Stimulated activated CD4-positive, alpha-beta T cell treated with anti-CD3 and anti-CD28 coated beads, Interleukin-1b, Interleukin-23, amount 100 ng/mL, for 1 hour (primary cell): Measurements from ENCODE around the gene INTS11.
"Not testable (repeated sequence)": the region's sequence is repeated elsewhere in the genome, so short reads cannot be mapped to it uniquely, and the experiment has no call there.

ENCODE experiments used
- DNase-seq, 2 donors: peaks; one replicate each; pipeline ENCODE4 v3.0.0-alpha.2; 2020; ENCODE audit warnings: low read depth in 2 of 2

Gene INTS11

DNA sequence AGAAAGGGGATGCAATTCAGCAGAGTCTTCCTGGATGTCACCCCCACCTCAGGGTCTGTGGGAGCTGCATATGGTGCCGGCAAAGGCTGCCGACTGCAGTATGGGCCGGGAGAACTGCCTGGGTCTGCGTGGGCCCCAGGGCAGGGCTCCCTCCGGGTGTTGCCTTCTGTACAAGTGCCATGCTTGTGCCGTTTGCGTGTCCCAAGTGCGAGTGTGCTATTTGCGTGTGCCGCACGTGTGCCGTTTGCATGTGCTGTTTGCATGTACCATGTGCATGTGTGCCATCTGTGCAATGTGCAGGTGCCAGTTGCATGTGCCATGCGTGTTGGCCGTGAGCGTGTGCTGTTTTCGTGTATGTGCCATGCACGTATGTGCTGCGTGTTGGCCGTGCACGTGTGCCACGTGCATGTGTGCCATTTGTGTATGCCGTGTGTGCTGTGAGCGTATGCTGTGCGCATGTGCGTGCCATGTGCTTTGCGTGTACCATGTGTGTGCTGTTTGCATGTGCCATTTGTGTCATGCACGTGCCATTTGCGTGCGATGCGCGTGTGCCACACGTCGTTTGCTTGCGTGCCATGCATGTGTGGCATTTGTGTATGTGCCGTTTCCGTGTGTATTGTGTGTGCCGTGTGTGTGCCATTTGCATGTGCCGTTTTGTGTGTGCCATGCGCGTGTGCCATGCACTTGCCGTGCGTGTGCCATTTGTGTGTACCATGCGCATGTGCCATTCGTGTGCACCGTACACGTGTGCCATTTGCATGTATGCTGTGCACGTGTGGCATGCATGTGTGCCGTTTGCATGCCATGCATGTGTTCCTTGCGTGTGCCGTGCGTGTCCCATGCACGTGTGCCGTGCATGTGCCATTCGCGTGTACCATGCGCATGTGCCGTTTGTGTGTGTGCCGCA is 5.1 kb upstream of the INTS11 start:
- no peak for DNase-seq

DNA sequence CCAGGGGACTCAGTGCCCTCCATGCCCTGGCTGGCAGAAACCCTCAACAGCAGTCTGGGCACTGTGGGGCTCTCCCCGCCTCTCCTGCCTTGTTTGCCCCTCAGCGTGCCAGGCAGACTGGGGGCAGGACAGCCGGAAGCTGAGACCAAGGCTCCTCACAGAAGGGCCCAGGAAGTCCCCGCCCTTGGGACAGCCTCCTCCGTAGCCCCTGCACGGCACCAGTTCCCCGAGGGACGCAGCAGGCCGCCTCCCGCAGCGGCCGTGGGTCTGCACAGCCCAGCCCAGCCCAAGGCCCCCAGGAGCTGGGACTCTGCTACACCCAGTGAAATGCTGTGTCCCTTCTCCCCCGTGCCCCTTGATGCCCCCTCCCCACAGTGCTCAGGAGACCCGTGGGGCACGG is 3.8 kb upstream of the INTS11 start:
- DNase-seq: no peak

DNA sequence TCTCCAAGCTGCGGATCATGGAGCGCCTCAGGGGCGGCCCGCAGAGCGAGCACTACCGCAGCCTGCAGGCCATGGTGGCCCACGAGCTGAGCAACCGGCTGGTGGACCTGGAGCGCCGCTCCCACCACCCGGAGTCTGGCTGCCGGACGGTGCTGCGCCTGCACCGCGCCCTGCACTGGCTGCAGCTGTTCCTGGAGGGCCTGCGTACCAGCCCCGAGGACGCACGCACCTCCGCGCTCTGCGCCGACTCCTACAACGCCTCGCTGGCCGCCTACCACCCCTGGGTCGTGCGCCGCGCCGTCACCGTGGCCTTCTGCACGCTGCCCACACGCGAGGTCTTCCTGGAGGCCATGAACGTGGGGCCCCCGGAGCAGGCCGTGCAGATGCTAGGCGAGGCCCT is 2.8 kb upstream of the INTS11 start:
- no peak for DNase-seq

DNA sequence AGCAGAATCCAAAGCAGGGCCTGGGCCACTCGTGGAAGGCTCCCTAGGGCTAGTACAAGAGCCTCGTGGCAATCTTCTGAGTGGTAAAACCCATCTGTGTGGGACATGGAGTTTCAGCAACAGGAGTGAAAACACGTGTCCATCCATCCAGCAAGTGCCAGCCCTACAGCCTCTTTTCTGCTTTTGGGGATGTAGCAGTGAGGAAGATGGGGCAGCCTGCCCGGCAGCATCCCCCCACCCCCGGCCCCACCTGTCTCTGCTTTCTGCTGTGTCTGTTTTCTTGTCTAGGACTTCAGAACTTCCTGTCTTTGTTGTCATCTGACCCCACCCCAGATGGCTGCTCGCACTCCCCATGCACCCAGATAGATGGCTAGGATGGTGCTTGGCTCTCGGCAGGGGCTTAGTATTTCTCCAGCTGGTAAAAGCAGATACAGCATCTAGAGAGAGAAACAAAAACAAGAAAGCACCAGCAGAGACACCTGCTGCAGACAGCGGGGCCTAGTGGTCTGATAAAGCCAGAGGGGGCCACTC is 1.7 kb upstream of the INTS11 start:
- no peak for DNase-seq

DNA sequence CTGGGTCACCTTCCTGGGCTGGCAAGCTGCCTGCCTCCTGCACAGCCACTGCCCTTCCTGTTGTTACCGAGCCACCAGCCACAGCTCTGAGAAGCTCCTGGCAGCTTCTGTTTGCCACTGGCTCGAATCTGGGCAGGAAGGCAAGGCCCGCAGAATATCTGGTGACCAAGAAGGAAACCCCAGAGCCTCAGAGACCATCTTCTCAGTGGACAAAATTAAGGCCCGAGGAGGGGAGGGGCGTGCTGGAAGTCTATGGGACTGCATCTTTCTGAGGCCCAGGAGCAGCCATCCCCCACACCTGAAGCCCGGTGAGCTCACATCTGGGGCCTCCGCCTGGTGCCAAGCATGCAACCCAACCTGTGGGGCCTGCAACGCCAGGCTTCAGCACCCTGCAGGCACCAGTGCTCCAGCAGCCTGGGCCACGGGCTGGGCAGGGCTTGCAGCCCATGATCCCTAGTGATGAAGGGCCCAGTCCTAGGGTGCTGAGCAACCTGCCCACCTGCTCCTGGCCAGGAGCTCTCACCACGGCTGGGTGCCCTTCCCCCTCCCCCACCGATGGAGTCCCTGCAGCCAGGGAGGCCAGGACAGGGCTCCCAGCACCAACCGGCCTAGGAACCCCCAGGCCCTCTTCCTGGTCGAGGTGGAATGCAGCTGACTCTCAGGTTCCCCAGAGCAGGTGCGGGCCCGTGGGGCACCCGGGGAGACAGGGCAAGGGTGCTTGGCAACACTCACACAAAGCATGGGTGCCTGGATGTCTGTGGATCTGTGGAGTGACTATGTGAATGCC is 1.0 kb upstream of the INTS11 start:
- no peak for DNase-seq

DNA sequence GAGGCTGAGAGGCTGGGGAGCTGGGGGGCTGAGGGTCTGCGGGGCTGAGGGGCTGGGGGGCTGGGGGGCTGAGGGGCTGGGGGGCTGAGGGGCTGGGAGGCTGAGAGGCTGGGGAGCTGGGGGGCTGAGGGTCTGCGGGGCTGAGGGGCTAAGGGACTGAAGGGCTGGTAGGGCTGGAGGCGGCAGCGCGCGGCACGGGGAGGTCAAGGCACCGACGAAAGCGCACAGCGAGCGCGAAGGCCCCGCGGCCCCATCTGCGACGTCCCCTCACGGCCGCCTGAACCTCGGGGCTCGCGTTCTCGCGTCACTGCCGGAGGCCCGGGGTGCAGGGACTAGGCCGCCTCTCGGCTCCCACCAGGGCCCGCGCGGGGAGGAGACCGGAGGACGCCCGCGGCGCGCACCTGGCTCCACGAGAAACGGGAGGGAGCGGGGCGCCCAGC is 356 bp downstream of the INTS11 start:
- DNase-seq: no peak

DNA sequence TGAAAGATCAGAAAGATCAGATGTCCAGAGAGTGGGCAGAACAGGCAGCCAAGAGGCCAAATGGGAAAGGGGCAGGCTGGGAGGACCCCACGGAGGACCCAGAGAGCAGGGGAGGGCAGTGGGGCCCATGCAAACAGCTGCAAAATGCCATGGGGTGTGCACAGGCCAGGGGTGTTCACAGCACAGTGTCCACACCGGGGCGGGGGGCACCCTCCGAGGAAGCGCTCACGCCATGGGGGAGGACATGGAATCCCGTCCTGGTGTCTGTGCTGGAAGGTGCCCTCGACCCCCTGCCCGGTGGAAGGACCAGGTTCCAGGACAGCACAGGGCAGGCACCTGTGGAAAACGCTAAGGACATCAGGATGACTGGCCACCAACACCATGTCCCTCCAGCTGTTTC is 1.5 kb downstream of the INTS11 start:
- no peak for DNase-seq

DNA sequence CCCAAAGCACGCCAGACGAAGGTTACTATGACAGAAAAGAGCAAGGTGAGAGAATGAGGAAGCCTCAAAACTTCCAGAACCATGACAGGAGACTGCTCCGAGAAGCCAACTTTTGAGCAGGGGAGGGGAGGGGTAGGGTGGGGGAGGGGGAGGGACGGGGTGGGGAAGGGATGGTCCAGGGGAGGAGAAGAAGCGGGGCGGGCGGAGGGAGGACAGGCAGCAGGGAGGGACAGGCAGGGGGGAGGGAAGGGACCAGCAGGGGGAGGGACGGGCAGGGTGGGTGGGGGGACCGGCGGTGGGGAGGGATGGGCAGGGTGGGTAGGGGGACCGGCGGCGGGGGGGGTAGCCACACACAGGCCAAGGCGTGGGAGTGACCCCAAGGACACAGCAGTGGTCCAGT is 2.0 kb downstream of the INTS11 start:
- DNase-seq: no peak

DNA sequence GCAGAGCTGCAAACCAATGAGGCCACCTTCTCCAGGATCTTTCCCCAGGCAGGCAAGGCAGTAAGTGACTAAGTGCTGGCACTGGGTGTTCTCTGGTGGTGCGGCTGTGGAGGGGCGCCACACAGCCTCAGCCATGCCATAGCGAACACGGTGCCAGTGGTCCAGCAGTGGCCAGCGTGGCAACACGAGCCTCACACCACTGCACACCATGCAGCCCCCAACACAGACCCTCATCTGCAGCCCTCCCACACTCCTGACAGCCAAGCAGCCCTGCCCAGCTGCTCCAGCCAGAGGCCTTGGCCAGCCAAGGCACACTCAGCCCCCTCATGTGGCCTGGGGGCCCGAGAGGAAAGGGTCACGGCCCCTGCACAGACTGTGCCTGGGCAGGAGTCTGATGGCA is 3.0 kb downstream of the INTS11 start:
- no peak for DNase-seq

DNA sequence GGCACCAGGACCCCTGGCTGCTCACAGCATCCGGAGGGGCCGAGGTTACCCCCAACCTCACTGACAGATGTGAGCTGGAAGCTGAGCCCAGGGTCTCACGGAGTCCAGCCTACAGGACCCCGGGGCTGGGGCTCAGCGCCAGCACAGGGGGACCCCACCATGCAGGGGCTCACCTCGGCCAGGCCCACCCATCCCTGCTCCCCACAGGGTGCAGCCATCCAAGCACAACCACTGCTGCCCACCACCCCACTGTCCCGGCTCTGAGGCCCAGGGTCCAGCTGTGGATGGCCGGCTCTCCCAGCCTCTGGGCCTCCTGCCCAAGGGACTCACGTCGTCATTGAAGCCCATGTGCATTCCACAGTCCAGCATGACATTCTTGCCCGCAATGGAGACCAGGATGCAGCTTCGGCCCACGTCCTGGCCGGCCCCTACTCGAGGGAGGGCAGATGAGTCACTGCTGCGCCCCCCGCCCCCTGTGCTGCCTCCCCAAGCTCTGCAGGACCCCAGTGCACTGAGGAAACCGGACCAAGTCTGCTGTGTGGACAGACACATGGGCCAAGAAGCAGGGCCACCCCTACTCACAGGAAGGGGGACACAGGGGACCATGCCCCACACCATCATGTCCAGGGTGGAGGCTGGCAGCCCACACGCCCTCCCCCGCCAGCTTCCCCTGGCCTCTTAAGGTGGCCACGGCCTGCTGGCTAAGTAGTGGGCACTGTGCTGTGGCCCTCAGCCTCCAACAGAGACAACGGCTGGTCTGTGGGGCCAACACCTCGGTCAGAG is 3.6 kb downstream of the INTS11 start:
- no peak for DNase-seq

DNA sequence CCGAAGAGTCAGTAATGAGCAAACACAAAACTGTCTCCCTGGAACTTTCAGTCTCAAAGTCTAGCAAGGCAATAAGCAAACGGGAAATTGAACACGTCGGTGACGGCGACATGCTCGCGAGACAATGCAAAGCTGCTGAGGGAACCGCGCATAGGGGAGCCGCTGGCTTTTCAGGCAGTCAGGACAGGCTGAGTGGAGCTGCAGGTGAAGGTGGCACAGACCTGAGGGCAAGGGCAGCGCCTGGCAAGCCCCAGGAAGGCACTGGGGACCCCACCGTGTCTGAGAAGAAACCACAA is 4.9 kb downstream of the INTS11 start:
- no peak for DNase-seq

DNA sequence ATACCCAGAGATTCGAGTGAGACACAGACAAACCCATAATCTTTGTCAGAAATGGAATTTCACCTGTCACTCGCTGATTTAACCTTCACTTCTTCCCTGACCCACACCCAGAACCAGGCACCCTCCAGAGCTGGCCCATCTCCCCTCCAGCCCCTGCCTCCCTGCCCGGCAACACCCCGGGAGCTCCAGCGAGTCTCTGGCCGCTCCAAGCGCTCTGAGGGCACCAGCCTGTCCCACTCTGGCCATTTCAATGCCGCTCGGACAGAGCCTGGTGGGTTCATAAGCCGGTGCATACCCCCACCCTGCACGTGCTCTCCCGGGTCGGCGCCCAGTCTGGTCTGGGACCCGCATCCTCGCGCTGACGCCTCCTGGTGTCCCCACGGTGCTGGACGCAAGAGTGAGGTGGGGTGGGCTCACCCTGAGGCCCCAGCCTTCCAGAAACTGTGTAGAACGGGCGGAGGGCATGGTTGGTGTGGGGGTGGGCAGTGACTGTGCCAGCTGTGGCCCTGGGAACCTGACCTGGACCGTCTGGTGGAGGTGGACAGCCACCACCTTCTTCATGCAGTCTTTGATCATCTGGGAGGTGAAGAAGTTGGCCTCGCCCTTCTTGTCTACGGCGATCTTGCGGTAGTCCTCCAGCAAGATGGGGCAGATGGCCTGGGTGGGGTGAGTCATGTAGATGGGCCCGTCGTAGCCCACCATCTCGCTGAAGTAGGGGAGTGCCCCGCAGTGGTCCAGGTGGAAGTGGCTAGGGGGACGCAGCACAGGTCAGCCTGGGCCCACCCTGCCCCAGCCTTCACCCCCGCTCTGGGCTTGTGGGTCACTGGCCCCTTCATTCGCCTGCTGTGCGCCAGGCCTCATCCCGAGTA is 5.4 kb downstream of the INTS11 start:
- DNase-seq: no peak

DNA sequence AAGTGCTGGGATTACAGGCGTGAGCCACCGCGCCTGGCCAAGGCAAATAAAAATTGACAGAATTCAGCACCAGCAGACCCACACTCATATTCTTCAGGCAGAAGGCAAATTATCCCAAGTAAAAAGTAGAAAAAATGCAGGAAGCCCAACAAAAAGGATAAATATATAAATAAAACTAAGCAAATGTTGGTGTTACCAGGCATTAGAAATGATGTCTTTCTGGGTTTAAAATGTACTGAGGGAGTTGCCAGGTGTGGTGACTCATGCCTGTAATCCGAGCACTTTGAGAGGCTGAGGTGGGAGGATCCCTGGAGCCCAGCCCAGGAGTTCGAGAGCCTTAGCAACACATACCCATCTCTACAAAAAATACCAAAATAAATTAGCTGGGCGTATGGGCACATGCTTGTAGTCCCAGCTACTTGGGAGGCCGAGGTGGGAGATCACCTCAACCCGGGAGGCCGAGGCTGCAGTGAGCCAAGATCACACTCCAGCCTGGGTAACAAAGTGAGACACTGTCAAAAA is 6.3 kb downstream of the INTS11 start:
- no peak for DNase-seq

DNA sequence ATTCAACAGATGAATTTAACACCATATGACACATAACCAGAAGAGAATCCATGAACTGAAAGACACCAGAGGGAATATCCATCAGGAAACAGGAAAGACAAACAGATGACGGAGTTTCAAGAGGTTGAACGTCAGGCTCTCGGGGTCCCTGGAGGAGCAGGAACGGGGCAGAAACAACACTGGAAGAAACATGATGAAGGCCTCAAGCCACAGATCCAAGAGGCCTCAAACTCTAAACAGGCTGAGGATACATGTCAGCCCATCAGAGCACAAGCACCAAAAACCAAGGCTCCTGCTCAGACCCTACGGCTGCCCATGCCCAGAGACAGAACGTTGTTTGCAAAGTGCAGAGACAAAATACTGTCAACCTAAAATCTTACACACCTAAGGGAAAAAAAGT is 7.0 kb downstream of the INTS11 start:
- DNase-seq: no peak

DNA sequence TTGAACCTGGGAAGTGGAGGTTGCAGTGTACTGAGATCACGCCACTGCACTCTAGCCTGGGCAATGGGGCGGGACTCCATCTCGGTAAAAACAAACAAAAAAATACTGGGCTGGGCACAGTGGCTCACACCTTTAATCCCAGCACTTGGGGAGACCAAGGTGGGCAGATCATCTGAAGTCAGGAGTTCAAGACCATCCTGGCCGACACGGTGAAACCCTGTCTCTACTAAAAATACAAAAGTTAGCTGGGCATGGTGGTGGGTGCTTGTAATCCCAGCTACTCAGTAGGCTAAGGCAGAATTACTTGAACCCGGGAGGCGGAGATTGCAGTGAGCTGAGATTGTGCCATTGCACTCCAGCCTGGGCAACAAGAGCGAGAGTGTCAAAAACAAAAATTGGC is 8.3 kb downstream of the INTS11 start:
- DNase-seq: not testable (repeated sequence)

DNA sequence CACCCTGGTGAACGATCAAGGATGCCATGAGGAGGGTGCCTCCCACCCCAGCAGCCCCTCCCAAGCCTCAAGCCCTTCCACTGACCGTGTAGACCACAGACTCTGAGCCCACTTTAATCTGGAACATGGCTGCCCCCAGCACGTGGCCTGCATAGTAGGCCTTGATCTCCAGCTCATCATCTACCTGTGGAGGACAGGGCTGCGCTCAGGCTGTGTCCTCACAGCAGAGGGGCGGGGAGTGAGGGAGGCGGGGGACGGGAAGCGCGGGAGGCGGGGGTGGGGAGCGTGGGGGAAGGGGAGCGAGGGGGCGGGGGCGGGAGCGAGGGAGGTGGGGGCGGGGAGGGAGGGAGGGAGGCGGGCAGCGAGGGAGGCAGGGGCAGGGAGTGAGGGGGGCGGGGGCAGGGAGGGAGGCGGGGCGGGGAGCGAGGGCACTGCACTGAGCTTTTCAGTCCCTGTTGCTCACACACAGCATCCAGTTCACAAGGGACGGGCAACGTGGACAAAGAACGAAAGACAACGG is 9.0 kb downstream of the INTS11 start:
- no peak for DNase-seq

DNA sequence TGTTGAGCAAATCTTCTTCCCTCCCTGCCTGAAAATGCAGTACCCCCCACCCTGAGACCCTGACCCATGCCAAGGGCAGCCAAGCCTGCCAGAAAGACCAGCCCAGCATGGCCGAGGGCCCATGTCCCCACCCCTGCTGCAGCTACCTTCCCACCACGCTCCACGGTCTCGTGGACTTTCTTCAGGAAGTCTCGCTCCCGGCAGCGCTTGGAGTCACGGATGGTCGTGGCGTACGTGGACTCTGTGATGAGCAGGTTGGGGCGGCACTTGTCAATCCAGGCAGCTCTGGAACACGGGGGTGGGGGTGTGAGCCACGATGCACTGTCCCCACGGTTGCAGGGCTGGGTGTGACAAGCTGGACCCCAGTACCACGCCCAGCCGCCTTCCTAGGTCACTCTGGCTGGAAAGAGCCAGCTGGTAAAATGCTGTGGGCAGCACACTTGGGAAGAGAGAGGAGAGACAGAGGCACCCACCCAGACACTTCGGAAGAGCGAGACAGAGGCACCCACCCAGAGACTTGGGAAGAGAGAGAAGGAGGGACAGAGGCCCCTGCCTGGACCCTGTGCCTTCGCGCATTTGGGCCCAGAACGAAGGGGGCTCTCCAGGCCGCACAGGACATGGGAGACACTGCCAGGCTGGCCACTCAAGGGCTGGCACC is 9.7 kb downstream of the INTS11 start:
- no peak for DNase-seq

DNA sequence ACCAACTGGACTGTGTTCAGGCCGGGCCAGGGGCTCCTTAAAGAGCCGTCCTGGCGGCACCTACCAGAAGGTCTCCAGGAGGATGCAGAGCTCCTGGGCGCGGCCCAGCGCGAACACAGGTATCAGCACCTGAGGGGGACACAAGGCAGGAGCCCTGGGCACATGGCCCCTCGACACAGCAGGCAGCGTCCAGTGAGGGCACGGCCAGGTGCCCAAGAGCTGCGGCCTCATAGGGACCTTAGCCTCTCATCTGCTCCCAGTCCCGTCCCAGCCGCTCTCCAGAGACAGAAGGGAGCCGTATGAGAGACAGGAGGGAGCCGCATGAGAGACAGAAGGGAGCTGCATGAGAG is 10.2 kb downstream of the INTS11 start:
- no peak for DNase-seq

DNA sequence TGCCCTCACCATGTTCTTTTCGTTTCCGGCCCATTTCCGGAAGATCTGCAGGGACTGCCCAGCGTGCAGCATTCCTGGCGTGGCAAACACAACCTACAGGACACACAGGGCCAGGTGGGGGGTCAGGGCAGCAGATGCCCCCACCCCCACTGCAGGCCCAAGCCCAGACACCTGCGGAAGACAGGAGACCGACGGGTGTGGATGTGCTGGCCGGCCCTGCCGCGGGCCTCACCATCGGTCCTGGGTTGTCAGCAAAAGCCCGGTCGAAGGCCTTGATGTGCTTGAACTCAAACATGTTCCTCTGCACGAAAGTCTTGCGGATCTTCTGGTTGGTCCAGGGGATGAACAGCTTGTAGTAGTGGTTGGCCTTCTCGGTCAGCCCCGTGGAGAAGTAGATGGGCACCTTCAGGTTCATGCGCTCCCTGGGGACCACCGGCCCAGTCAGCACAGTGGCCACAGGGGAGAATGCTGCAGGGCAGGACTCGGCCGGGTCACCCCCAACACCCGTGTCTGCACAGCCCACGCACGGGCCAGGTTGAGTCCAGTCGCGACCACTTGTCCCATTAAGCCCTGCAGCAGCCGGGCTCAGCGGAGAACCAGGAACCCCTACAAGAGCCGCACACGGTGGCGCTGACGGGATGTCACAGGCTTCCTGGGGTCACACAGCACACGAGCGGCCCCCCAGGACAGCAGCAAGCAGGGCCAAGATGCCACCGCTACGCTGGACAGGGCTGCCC is 10.8 kb downstream of the INTS11 start:
- no peak for DNase-seq
